Lower lobe of right lung (tissue), 2 donors: ENCODE results near the gene ROBO4. TPM values are rescaled to one million over a fixed set of nuclear protein-coding genes. Genes with fewer than 3 reads are reported as not detected.

Experiments
- ATAC-seq, 2 donors: fragments of 200-7000 bp; cut with Tn5 transposase; one replicate each; pipeline ENCODE4 v1.9.1; 2020 to 2022; ENCODE audit warnings: mild to moderate bottlenecking in 2 of 2, moderate library complexity in 2 of 2
- DNase-seq: peaks from one replicate; pipeline ENCODE4 v3.0.0-alpha.2; 2020
- H3K27ac ChIP-seq: fragments of 200-600 bp; one replicate; pipeline ENCODE4 v1.8.0; 2022
- H3K27me3 ChIP-seq: fragments of 200-600 bp; one replicate; pipeline ENCODE4 v1.8.0; 2022; ENCODE audit warnings: low read depth
- H3K36me3 ChIP-seq: fragments of 200-600 bp; one replicate; pipeline ENCODE4 v1.8.0; 2022; ENCODE audit warnings: mild to moderate bottlenecking
- H3K4me1 ChIP-seq: fragments of 200-600 bp; one replicate; pipeline ENCODE4 v1.8.0; 2022
- H3K4me3 ChIP-seq: fragments of 200-600 bp; one replicate; pipeline ENCODE4 v1.8.0; 2022; ENCODE audit warnings: mild to moderate bottlenecking
- H3K9me3 ChIP-seq: fragments of 200-600 bp; one replicate; pipeline ENCODE4 v1.8.0; 2022
- intact Hi-C: fragments of 100-400 bp; cut with DNase I; formaldehyde crosslinking; loops from one replicate; pipeline ENCODE4 v1.11.0; 2022
- long read RNA-seq: library from polyadenylated mRNA; unstranded; transcript quantifications from one replicate; pipeline ENCODE4 v2.0.0, GENCODE V29; 2021
- total RNA-seq: library from RNA; stranded (reverse); fragmentation: NEBNext Ultra II Directional; extraction: Animal tissue kit (Norgen Biotek cat#: 25700); gene quantifications from one replicate; pipeline ENCODE4 v1.2.1, GENCODE V29; 2021
- TF ChIP-seq, protein P1 (sequence below): fragments of 200-600 bp; IDR thresholded peaks from one replicate; pipeline ENCODE4 v1.8.0; 2022; ENCODE audit warnings: antibody characterized with exemption, mild to moderate bottlenecking
- donor health status: DM: no; HTN: yes; CAD: no; lungs with severe emphysema.

Gene ROBO4
- total RNA-seq = 58.3 TPM
- long read RNA-seq, full-length matches to known transcripts = 2 of 68 reads
- long read RNA-seq, partial matches to known transcripts = 52 of 68 reads
- long read RNA-seq, other reads (novel, unspliced or antisense) = 14 of 68 reads

DNA sequence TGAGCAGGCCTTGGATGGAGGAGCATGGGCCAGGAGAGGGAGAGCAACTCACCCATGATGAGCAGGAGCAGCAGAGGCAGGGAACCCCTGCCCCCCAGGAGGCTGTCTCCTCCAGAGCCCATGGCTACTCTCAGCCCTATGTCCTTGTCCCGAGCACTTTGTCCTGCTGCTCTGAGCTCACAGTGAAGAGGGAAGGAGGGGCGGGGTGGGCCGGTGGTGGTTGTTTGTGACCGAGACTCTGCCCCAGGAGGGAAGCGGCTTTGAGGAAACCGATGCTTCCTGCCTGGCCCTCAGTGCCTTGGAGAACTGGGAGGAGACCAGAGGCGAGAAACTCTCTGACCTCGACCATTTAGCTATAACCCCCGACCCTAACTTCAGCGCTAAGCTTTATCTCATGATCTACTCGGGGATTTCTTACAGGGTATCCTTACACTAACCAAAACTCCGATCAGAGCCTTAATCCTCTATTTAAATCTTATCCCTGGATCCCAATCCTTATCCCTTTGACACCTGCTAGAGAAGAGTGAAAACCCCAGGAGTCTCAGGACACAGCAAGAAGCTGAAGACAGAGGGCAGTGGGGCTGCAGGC, at the start of gene ROBO4:
Gene ROBO4 (minus strand): TSS at position 192 of the 589 bp plus-strand sequence. CDS start 70 bp downstream, at position 122.
- peak within 1 kb of the TSS; percentile 85 for H3K27ac ChIP-seq
- TF ChIP-seq, protein P1, sequence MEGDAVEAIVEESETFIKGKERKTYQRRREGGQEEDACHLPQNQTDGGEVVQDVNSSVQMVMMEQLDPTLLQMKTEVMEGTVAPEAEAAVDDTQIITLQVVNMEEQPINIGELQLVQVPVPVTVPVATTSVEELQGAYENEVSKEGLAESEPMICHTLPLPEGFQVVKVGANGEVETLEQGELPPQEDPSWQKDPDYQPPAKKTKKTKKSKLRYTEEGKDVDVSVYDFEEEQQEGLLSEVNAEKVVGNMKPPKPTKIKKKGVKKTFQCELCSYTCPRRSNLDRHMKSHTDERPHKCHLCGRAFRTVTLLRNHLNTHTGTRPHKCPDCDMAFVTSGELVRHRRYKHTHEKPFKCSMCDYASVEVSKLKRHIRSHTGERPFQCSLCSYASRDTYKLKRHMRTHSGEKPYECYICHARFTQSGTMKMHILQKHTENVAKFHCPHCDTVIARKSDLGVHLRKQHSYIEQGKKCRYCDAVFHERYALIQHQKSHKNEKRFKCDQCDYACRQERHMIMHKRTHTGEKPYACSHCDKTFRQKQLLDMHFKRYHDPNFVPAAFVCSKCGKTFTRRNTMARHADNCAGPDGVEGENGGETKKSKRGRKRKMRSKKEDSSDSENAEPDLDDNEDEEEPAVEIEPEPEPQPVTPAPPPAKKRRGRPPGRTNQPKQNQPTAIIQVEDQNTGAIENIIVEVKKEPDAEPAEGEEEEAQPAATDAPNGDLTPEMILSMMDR = no peak
- no peaks in the 10 kb centered on the region for H3K27me3 ChIP-seq
- peak within 1 kb of the TSS; percentile 51 for H3K4me3 ChIP-seq
- H3K9me3 ChIP-seq = no peaks in the 10 kb centered on the region
- ATAC-seq (peak; percentile 31 to 46), DNase-seq (no peak)
- no peaks in the 10 kb centered on the region for H3K36me3 ChIP-seq
- peaks cover 48% of the 10 kb centered on the region for H3K4me1 ChIP-seq
- intact Hi-C loops = no loop called here

DNA sequence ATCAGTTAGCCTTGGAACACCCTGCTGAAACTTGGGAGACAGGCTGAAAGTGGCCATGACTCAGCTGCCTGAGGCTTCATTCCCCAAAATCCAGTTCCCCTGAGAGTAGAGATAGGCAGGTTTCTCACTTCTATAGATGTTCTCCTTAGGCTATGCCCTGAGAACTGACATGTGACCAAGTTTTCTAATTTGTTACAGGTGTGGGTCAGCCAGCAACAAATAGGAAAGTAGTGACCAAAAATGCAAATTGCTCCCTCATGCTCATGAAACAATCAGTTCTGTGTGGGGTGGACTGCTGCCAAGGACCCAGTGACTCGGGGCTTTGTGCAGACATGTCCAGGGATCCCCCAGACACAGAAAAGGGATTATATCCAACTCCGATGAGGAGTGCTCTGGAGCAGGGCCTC, 49.1 kb upstream of the ROBO4 start:
- Histone ChIP-seq H3K36me3 (no peaks in the 10 kb centered on the region), H3K4me1 (no peaks in the 10 kb centered on the region), H3K9me3 (no peaks in the 10 kb centered on the region), H3K4me3 (no peak overlapping the region), H3K27ac (no peak overlapping the region), H3K27me3 (no peaks in the 10 kb centered on the region)
- ATAC-seq (no peak), DNase-seq (no peak)
- TF ChIP-seq, protein P1 = no peak
- intact Hi-C loops = no loop called here

DNA sequence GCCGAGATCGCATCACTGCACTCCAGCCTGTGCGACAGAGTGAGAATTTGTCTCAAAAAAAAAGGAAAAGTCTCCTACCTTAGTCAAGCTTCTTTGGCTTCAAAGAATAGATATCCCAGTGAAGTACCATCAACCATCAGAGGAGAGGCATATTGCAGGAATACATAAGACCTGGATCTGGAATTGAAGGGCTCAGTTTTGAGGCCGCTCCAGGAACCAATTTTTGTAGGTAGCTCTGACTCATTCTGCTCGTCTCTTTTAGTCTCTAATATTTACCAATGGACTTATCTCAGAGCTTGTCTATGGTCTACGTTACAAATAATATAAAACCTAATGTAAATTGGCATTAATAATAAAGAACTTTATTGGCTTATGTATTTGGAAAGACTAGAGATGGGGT, 48.2 kb upstream of the ROBO4 start:
- H3K36me3 ChIP-seq = no peaks in the 10 kb centered on the region
- intact Hi-C loops = no loop called here
- TF ChIP-seq, protein P1 = no peak
- no peaks in the 10 kb centered on the region for H3K9me3 ChIP-seq
- no peaks in the 10 kb centered on the region for H3K27me3 ChIP-seq
- H3K4me1 ChIP-seq = no peaks in the 10 kb centered on the region
- H3K4me3 ChIP-seq = no peak overlapping the region
- no peak overlapping the region for H3K27ac ChIP-seq
- ATAC-seq (no peak), DNase-seq (no peak)

DNA sequence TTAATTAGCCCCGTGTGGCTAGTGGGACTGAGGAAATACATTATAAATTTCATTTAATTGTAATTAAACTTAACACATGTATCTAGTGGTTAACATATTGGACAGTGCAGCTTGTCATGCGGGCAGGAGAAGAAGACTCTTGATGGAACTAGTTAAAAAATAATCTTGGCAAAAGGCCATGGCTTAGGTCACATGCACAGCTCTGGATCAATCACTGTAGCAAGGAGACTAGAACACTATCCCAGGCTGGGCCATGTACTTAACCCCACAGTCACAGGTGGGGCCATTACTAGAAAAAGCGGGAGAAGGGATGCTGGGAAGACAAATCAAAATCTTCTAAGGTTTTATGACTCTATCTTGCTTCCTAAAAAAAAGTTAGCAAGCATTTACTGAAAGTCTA, 46.9 kb upstream of the ROBO4 start:
- intact Hi-C loops = no loop called here
- Histone ChIP-seq H3K36me3 (no peaks in the 10 kb centered on the region), H3K27me3 (no peaks in the 10 kb centered on the region), H3K4me1 (no peaks in the 10 kb centered on the region), H3K27ac (no peak overlapping the region), H3K9me3 (no peaks in the 10 kb centered on the region), H3K4me3 (no peak overlapping the region)
- no peak for DNase-seq
- ATAC-seq = no peak
- TF ChIP-seq, protein P1 = no peak

DNA sequence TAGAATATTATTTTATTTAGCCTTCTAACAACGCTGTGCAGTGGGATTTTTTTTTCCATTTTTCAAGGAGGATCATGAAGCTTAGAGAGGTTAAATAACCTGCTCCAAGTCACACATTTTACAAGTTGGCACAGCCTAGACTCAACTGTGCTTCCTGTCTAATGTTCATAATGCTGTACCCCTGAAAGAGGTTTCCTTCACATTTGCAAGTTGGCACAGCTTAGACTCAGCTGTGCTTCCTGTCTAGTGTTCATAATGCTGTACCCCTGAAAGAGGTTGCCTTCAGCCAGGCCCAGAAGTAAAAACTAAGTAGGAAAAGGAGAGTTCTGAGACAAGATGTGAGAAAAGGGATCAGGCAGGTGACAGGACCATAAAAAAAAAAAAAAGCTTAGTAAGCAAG, 46.1 kb upstream of the ROBO4 start:
- no peak for DNase-seq
- Histone ChIP-seq H3K36me3 (no peaks in the 10 kb centered on the region), H3K9me3 (no peaks in the 10 kb centered on the region), H3K27me3 (no peaks in the 10 kb centered on the region), H3K27ac (no peak overlapping the region), H3K4me3 (no peak overlapping the region), H3K4me1 (no peaks in the 10 kb centered on the region)
- intact Hi-C loops = no loop called here
- TF ChIP-seq, protein P1 = no peak
- ATAC-seq = no peak
